Vagina (tissue), 2 donors: ENCODE data around the gene KCNMB4.

Experiments
- POLR2AphosphoS5 ChIP-seq, 2 donors: sonication (generic); formaldehyde crosslinking; IDR thresholded peaks; one replicate each; pipeline ENCODE4 v1.9.0; 2017; ENCODE audit warnings: antibody characterized with exemption in 2 of 2, mild to moderate bottlenecking in 2 of 2, low read depth in 1 of 2; ENCODE audit not compliant: insufficient read depth in 1 of 2
- TF ChIP-seq, protein P1 (sequence below), 3 experiments: fragments of 450-650 bp in 2 of 3; fragments of 200-600 bp in 1 of 3; sonication (generic) in 1 of 3; IDR thresholded peaks; one replicate each; pipeline ENCODE4 v1.5.1; 2017 to 2019; ENCODE audit warnings: antibody characterized with exemption in 3 of 3, mild to moderate bottlenecking in 2 of 3, moderate library complexity in 2 of 3

- TF ChIP-seq, protein P1, sequence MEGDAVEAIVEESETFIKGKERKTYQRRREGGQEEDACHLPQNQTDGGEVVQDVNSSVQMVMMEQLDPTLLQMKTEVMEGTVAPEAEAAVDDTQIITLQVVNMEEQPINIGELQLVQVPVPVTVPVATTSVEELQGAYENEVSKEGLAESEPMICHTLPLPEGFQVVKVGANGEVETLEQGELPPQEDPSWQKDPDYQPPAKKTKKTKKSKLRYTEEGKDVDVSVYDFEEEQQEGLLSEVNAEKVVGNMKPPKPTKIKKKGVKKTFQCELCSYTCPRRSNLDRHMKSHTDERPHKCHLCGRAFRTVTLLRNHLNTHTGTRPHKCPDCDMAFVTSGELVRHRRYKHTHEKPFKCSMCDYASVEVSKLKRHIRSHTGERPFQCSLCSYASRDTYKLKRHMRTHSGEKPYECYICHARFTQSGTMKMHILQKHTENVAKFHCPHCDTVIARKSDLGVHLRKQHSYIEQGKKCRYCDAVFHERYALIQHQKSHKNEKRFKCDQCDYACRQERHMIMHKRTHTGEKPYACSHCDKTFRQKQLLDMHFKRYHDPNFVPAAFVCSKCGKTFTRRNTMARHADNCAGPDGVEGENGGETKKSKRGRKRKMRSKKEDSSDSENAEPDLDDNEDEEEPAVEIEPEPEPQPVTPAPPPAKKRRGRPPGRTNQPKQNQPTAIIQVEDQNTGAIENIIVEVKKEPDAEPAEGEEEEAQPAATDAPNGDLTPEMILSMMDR (IDR thresholded peaks at IDR 0.05) = no peak
- no peak for TF ChIP-seq POLR2AphosphoS5 (IDR thresholded peaks at IDR 0.05; ENCODE audit: insufficient read depth in 1 of 2, low read depth in 1 of 2)
Measured at GRCh38 chr12:70321191-70321590, 44.9 kb upstream of the KCNMB4 start.
